22Rv1 (cell line): ENCODE measurements around the gene RASSF8.

Source experiments
- H3K27ac ChIP-seq: fragments of 450-650 bp; 2 replicates; pipeline ENCODE4 v1.5.1; 2017
- CTCF ChIP-seq: fragments of 450-650 bp; IDR thresholded peaks from 2 replicates; pipeline ENCODE4 v1.5.1; 2017; ENCODE audit warnings: mild to moderate bottlenecking
- ZFX ChIP-seq: fragments of 450-650 bp; IDR thresholded peaks from 2 replicates; pipeline ENCODE4 v1.6.1; 2017; ENCODE audit warnings: antibody characterized with exemption, borderline replicate concordance

RASSF8 gene

GRCh38 chr12:26097046-26097878 is 138.8 kb downstream of the RASSF8 start:
- H3K27ac ChIP-seq, result no peak overlapping the region
- no peak for TF ChIP-seq ZFX
- TF ChIP-seq CTCF, result peak; percentile 100

GRCh38 chr12:26100666-26101349 is 142.3 kb downstream of the RASSF8 start:
- H3K27ac ChIP-seq, result peak overlapping the region; percentile 14; the same call in 1 of the 2 replicates
- TF ChIP-seq CTCF, result no peak
- TF ChIP-seq ZFX, result no peak

- no peak for TF ChIP-seq ZFX
- TF ChIP-seq CTCF, result no peak
These were observed 142.9 kb downstream of the RASSF8 start for GRCh38 chr12:26101350-26101734.

GRCh38 chr12:26101763-26102162 is 143.3 kb downstream of the RASSF8 start:
- H3K27ac ChIP-seq, result no peak overlapping the region
- TF ChIP-seq ZFX (no peak), CTCF (no peak)

More at GRCh38 chr12:26101350-26101734, 142.9 kb downstream of the RASSF8 start:
- peak overlapping the region; percentile 14; the same call in 1 of the 2 replicates for H3K27ac ChIP-seq

- no peak overlapping the region for H3K27ac ChIP-seq
- TF ChIP-seq CTCF, result no peak
- TF ChIP-seq ZFX, result no peak
These were observed 144.5 kb downstream of the RASSF8 start for GRCh38 chr12:26102953-26103352.

GRCh38 chr12:26106347-26106746 is 147.9 kb downstream of the RASSF8 start:
- H3K27ac ChIP-seq, result no peak overlapping the region
- TF ChIP-seq CTCF (no peak), ZFX (no peak)

GRCh38 chr12:26108915-26109314 is 150.4 kb downstream of the RASSF8 start:
- no peak overlapping the region for H3K27ac ChIP-seq
- TF ChIP-seq ZFX (no peak), CTCF (no peak)
